SW480 (cell line): ENCODE data around the gene CD109.
A peak's percentile ranks its signal among the peaks of the same experiment; 100 is the strongest.
"Not testable (repeated sequence)": the region's sequence is repeated elsewhere in the genome, so short reads cannot be mapped to it uniquely, and the experiment has no call there.

Experiments
- DNase-seq: peaks from one replicate; pipeline ENCODE4 v3.0.0-alpha.2; 2016; ENCODE audit warnings: low spot score

Gene CD109

DNA sequence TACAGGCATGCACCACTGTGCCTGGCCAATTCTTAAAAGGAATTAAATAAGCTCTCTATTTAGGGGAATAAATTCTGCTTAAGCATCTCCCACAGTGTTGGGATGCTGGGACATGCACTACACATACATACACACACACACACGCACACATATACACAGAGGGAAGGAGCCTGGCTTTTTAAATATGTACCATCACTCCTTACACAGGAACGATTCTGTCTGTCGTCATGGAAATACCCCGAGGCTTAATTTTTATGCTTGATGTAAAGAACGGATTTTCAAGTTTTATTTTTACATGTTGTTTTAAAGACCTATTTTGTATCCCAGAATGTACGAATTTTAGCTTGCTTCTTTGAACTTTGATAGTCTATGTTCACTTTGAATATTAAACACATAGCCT lies 95.3 kb downstream of the CD109 start:
- no peak for DNase-seq

DNA sequence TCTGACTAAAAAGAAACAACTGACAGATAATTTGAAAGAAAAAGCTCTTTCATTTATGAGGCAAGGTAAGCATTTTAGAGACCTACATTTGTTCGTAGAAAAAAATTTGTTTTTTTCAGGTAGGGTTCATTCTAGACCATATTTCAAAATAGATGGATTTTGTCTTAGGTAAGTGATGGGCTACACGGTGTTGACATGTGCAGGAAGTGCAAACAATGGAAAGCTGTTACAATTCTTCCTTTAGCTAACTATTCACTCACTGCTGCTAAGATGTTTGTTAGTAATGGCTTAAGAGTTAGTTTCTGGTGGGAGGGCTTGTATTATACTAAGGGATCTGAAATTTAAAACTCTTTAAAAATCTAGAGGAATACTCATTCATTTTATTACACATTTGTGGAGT lies 96.7 kb downstream of the CD109 start:
- DNase-seq: no peak

- DNase-seq: no peak
Observed at GRCh38 chr6:73796881-73797280, 100.9 kb downstream of the CD109 start.

DNA sequence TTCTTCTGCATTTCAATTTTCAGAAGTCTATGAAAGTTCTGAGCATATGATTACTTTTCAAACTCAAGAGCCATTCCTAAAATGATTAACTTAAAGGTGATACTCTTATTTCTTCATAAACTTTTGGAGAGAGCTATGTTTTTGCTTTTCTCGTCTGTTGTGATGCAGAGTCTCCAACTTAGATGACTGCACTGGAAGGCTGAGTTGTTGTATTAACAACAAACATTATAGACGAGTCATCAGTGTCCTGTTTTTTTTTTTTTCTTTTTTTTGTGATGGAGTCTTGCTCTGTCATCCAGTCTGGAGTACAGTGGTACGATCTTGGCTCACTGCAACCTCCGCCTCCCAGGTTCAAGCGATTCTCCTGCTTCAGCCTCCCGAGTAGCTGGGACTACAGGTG lies 101.9 kb downstream of the CD109 start:
- DNase-seq: no peak

DNA sequence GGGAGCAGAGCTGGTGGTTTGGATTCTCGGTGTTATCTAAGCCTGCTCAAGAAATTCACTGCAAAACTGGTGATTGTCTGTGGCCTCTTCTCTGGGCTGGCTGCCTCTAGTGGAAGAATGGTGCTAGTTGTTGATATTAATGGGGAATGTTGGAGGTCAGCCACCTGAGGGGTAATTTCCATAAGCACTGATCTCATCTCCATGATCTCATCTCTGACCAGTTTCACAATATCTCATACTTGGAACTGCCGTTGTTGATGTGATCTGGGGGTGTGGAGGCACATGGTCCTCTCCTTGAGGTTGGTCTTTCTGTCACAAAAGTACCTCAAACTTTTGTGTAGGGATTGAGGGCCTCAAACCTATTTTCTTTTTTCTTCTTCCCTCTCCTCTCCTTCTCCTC lies 102.6 kb downstream of the CD109 start:
- peak; percentile 8 for DNase-seq

DNA sequence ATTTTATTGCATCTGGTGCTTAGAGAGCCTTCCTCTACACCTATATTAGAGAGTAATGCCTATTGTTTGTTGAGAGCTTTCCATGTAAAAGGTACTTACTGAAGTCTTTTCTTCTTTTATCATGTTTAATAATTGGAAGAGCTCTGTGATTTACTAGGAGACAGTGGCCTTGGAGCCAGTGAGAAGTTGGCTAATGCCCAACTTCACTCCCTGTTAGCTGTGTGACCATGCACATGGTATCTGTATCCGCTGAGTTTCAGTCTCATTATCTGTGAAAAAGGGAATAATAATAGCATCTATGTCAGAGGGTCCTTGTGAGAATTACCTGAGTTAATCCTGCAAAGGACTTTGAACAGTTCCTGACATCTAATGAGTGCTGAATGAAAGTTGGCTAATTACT lies 105.0 kb downstream of the CD109 start:
- DNase-seq: no peak

DNA sequence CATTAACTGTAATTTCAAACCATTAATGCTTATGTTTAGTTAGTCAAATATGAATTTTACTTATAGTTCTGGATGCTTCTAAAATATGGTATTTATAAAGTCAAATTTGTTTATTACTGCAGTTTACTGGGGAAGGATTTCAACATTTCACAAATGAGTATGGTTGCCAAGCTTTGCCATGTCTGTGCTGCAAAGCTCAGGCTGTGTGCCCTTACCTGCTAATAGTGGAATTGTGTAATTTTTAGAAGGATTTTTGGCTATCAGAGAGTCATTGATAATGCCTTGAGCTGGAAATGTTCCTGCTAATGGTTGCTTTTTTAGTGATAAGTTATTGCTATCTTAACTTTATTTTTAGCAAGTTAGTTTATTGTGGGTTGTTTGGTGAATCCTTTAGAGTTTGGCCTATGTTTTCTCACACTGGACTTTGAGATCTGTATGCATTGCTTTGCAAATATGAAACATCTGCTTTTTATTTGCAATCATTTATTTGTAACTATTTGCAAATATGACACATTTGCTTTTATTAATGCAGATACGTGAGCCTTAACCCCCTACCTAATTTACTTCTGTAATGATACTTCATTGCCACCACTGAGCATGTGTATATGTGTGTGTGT lies 105.8 kb downstream of the CD109 start:
- no peak for DNase-seq

DNA sequence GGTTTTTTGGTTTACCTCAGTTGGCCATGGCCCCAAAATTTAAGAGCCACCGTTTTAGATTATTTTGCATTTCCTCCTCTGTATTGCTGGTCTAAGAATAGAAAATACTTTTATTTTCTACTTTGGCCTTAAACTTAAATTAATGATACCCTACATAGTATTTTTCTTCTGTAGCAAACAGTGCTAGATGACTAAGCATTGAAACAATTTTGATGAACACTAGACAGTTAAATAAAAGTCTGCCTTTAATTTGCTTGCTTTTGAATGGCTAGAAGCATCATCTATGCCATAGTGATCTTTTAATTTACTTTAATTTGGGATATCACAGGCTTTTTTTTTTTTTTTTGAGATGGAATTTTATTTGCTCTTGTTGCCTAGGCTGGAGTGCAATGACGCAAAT lies 106.4 kb downstream of the CD109 start:
- DNase-seq: no peak

GRCh38 chr6:73803562-73804241 lies 107.7 kb downstream of the CD109 start:
- peak; percentile 17 for DNase-seq

GRCh38 chr6:73805221-73805620 lies 109.2 kb downstream of the CD109 start:
- not testable (repeated sequence) for DNase-seq

DNA sequence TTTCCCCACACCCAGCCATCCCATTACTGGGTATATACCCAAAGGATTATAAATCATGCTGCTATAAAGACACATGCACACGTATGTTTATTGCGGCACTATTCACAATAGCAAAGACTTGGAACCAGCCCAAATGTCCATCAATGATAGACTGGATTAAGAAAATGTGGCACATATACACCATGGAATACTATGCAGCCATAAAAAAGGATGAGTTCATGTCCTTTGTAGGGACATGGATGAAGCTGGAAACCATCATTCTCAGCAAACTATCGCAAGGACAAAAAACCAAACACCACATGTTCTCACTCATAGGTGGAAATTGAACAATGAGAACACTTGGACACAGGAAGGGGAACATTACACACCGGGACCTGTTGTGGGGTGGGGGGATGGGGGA lies 110.0 kb downstream of the CD109 start:
- not testable (repeated sequence) for DNase-seq

DNA sequence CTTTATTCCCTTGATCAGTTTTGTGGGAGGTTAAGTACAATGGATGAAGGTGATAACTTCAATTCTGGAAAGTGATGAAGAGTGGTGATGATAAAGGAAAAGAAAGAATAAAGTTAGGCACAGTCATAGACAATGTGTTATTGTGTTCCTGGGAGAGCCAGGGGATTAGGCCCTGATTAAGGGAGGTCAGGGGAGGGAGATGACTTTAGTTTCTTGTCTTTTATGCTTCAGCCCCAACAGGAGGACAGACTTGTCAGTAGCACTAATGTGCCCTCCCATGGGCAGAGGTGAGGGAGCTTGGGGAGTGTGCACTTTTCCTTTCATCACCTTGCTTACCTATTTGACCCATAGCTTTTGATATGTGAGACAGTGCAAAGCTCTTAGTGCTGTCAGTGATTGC lies 115.7 kb downstream of the CD109 start:
- DNase-seq: no peak

DNA sequence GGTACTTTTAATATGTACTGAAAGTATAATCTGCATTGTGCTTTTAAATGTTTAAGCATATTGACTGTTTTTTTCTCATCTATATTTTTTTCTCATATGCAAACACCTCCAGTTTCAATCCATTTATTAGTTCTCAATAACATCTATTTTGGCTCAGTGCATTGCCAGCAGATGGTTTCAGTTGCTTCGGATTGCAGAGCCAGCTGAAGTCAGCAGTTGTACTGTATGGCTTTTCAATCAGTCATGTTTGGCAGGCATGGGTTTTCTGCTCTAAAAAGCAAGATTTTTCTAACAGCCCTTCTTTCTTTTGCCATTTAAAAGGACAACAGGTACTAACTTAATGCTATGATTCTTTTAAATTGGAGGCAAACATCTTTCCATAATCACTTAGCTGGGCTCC lies 121.2 kb downstream of the CD109 start:
- DNase-seq: no peak

DNA sequence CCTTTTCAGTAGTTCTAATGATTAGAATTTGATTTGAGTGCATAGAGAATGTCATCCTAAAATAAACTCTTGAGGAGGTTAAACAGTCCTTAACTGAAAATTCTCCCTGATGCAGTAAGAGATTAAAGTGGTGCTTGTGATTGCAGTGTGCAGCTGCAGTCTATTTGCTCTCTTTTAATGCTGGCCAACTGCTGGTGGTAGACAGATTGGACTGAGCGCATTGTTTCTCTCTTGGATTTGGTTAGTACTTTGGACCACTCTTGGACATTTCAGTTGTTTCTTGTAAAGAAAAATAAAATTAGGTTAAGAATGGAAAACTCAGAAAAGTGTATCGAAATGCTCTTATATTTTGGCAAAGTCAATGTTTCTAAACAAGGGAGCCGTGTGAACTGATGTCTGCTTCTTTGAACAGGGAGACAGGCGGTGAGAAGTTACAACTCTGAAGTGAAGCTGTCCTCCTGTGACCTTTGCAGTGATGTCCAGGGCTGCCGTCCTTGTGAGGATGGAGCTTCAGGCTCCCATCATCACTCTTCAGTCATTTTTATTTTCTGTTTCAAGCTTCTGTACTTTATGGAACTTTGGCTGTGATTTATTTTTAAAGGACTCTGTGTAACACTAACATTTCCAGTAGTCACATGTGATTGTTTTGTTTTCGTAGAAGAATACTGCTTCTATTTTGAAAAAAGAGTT lies 127.2 kb downstream of the CD109 start:
- DNase-seq: no peak

DNA sequence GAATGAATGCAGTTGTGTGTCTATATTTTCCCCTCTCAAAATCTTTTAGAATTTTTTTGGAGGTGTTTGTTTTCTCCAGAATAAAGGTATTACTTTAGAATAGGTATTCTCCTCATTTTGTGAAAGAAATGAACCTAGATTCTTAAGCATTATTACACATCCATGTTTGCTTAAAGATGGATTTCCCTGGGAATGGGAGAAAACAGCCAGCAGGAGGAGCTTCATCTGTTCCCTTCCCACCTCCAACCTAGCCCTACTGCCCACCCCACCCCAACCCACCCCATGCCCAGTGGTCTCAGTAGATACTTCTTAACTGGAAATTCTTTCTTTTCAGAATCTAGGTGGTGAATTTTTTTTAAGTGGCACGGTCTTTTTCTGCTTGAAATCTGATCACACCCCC lies 127.8 kb downstream of the CD109 start:
- DNase-seq: no peak

- DNase-seq: no peak
Observed at GRCh38 chr6:73826571-73826970, 130.6 kb downstream of the CD109 start.

DNA sequence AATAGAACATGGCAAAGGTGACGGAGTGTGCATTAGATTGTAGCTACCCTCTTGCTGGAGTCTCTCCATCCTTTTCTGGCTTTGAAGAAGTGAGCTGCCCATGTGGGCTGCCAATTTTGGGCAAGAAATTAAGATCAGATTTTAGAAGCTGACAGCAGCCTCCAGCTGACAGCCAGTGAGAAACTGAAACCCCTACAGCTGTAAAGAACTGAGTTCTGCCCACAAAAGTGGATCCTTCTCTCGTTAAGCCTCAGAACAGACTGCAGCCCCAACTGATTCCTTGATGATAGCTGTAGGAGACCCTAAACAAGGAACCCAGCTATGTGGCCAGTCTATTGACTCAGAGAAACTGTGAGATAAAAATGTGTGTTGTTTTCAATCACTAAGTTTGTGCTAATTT lies 134.1 kb downstream of the CD109 start:
- DNase-seq: no peak

- no peak for DNase-seq
Observed at GRCh38 chr6:73832313-73832712, 136.3 kb downstream of the CD109 start.

DNA sequence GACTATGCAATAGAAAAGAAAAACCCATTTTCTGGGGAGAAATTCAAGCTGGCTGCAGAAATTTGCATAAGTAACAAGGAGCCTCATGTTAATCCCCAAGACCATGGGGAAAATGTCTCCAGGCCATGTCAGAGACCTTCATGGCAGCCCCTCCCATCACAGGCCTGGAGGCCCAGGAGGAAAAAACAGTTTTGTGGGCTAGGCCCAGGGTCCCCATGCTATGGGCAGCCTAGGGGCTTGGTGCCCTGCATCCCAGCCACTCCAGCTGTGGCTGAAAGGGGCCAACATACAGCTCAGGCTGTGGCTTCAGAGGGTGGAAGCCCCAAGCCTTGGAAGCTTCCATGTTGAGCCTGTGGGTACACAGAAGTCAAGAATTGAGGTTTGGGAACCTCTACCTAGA lies 148.7 kb downstream of the CD109 start:
- not testable (repeated sequence) for DNase-seq

DNA sequence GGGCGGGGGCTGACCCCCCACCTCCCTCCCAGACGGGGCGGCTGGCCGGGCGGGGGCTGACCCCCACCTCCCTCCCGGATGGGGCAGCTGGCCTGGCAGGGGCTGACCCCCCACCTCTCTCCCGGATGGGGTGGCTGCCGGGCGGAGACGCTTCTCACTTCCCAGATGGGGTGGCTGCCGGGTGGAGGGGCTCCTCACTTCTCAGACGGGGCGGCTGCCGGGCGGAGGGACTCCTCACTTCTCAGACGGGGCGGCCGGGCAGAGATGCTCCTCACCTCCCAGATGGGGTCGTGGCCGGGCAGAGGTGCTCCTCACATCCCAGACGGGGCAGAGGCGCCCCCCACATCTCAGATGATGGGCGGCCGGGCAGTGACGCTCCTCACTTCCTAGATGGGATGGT lies 155.0 kb downstream of the CD109 start:
- not testable (repeated sequence) for DNase-seq

DNA sequence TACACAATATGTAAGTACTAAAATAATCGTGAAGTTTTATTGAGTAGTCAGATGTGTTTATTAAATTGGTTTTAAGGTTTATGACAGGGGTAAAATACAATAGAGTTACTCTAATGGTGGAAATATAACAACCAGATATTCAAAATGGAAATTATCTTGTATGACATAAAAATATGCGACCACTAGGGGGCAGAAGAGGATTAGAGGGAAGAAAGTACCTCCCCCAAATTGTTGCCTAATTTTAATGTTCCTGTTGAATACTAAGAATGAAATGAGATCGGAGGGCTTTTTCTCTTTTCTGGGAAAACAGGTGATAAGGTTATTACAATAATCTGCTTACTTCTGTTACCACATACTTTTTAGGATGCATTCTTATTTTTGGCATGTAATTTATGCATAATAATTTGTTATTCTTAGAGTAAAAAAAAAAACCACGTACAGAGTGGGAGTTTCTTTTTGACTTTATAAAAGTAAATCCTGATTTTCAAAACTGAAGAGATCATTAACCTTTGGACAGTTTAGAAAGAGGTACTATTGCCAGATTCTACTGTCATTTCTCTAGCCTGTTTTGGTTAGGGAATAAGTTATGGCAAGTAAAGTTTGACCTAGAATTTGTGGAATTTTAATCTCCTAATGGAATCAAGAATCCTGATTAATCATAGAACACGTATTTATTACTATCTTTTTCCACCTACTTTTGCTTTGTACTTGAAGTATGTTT lies 159.2 kb downstream of the CD109 start:
- DNase-seq: peak; percentile 42

DNA sequence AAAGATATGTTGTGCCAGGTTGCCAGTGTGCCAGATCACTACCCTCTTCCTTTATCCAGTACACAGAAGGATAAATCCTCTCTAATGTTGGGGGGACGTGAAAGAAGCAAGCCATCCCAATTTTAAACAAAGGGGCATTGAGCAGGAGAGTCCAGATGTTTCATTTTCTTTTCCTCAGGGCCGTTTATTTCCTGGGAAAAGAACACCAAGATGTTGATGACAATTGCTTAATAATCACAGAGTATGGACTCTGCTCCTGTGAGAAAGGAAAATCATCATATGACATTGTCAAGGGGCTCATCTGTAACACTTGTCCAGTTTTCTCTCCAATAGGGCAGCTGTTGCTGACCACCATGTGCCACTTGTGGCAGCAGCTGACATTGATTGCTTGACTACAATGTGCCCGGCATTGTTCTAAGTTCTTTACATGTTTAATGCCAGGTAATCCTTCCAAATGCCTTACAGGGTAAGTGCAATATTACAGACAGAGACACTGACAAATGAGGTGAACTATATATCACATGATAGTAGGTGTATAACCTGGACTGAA lies 161.4 kb downstream of the CD109 start:
- no peak for DNase-seq

GRCh38 chr6:73858376-73858775 lies 162.4 kb downstream of the CD109 start:
- no peak for DNase-seq
